Neutrophil (primary cell): Measurements from ENCODE around the gene ARL4A.

Experiments used
- H3K27ac ChIP-seq: fragments of 200-600 bp; sonication (generic); 2 replicates; pipeline ENCODE4 v1.5.1; 2016; ENCODE audit warnings: mild to moderate bottlenecking, moderate library complexity
- H3K27me3 ChIP-seq: fragments of 200-600 bp; sonication (generic); 2 replicates; pipeline ENCODE4 v1.6.0; 2016; ENCODE audit warnings: mild to moderate bottlenecking
- H3K36me3 ChIP-seq: fragments of 200-600 bp; sonication (generic); 2 replicates; pipeline ENCODE4 v1.5.1; 2017
- H3K4me1 ChIP-seq, 2 experiments: fragments of 200-600 bp in 1 of 2; sonication (generic) in 1 of 2; 1 replicate in 1 of 2; 2 replicates in 1 of 2; pipeline versions ENCODE4 v1.5.1 to v1.6.1; 2013 to 2016; ENCODE audit warnings: low read depth in 1 of 2, low read length in 1 of 2, mild to moderate bottlenecking in 1 of 2, moderate library complexity in 1 of 2; ENCODE audit not compliant: control insufficient read depth in 1 of 2, insufficient read depth in 1 of 2
- H3K4me3 ChIP-seq, 2 experiments: fragments of 200-600 bp in 1 of 2; sonication (generic) in 1 of 2; 1 replicate in 1 of 2; 2 replicates in 1 of 2; pipeline ENCODE4 v1.5.1; 2013 to 2016; ENCODE audit warnings: low read depth in 1 of 2, low read length in 1 of 2, mild to moderate bottlenecking in 1 of 2, moderate library complexity in 1 of 2
- H3K9me3 ChIP-seq: fragments of 200-600 bp; sonication (generic); 2 replicates; pipeline ENCODE4 v1.5.1; 2016
- TF ChIP-seq, protein P1 (sequence below): fragments of 200-600 bp; sonication (generic); IDR thresholded peaks from 2 replicates; pipeline ENCODE4 v1.5.1; 2016; ENCODE audit warnings: antibody characterized with exemption

Gene ARL4A

GRCh38 chr7:12708314-12708713 lies 20.9 kb downstream of the ARL4A start:
- no peaks in the 10 kb centered on the region for H3K36me3 ChIP-seq
- TF ChIP-seq, protein P1, sequence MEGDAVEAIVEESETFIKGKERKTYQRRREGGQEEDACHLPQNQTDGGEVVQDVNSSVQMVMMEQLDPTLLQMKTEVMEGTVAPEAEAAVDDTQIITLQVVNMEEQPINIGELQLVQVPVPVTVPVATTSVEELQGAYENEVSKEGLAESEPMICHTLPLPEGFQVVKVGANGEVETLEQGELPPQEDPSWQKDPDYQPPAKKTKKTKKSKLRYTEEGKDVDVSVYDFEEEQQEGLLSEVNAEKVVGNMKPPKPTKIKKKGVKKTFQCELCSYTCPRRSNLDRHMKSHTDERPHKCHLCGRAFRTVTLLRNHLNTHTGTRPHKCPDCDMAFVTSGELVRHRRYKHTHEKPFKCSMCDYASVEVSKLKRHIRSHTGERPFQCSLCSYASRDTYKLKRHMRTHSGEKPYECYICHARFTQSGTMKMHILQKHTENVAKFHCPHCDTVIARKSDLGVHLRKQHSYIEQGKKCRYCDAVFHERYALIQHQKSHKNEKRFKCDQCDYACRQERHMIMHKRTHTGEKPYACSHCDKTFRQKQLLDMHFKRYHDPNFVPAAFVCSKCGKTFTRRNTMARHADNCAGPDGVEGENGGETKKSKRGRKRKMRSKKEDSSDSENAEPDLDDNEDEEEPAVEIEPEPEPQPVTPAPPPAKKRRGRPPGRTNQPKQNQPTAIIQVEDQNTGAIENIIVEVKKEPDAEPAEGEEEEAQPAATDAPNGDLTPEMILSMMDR, result no peak
- no peaks in the 10 kb centered on the region for H3K9me3 ChIP-seq
- no peak overlapping the region for H3K4me3 ChIP-seq
- no peak overlapping the region for H3K27ac ChIP-seq
- H3K4me1 ChIP-seq, result peaks cover 0 to 8% of the 10 kb centered on the region in 2 experiments
- H3K27me3 ChIP-seq, result no peaks in the 10 kb centered on the region

- Histone ChIP-seq H3K9me3 (no peaks in the 10 kb centered on the region), H3K4me3 (no peak overlapping the region), H3K36me3 (no peaks in the 10 kb centered on the region), H3K27me3 (no peaks in the 10 kb centered on the region), H3K27ac (no peak overlapping the region), H3K4me1 (peaks cover 0 to 8% of the 10 kb centered on the region in 2 experiments)
- TF ChIP-seq, protein P1, result no peak
Observed at GRCh38 chr7:12709726-12710502, 22.5 kb downstream of the ARL4A start.

GRCh38 chr7:12711124-12711523 lies 23.7 kb downstream of the ARL4A start:
- no peaks in the 10 kb centered on the region for H3K36me3 ChIP-seq
- TF ChIP-seq, protein P1, result no peak
- H3K9me3 ChIP-seq, result no peaks in the 10 kb centered on the region
- H3K4me1 ChIP-seq, result peaks cover 9 to 18% of the 10 kb centered on the region in 2 experiments
- no peaks in the 10 kb centered on the region for H3K27me3 ChIP-seq
- H3K27ac ChIP-seq, result no peak overlapping the region
- no peak overlapping the region for H3K4me3 ChIP-seq

- Histone ChIP-seq H3K9me3 (no peaks in the 10 kb centered on the region), H3K36me3 (no peaks in the 10 kb centered on the region), H3K27me3 (no peaks in the 10 kb centered on the region), H3K27ac (no peak overlapping the region), H3K4me3 (no peak overlapping the region), H3K4me1 (peaks cover 9 to 18% of the 10 kb centered on the region in 2 experiments)
- TF ChIP-seq, protein P1, result no peak
Observed at GRCh38 chr7:12712236-12712635, 24.8 kb downstream of the ARL4A start.

DNA sequence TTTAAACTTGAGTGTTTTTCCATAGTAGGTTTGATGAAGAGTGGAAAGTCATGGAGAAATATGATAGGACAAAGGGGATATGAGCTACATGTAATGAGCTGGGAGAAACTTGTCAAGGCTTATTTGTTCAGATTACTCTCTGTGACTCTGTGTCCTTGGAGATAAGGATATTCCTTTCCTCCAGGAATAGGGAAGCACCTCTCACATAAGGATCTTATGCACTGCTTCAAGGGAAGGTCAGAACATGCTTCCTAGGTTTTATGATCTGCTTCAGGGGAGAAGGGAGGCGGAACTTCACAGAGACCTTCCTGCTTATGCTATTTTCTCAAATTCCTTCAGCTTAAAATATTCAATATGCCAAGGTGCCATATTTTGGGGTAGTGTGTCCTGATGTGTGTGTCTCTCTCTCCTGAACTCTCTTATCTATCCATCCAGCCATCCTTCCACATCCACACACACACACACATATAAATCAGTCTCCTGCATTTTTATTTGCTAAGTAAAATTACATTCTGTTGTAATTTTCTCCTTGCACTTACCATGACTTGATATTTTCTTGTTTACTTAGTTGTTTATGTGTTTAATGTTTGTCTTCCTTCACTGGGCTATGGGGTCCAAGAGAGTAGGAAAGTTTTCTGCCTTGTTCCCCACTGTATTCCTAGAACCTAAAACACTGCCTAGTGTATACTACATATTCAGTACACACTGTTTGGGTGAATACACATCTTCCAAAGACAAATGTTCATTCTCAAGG lies 26.4 kb downstream of the ARL4A start:
- peaks cover 9 to 24% of the 10 kb centered on the region in 2 experiments for H3K4me1 ChIP-seq
- TF ChIP-seq, protein P1, result no peak
- no peak overlapping the region for H3K27ac ChIP-seq
- H3K4me3 ChIP-seq, result no peak overlapping the region
- H3K27me3 ChIP-seq, result no peaks in the 10 kb centered on the region
- H3K36me3 ChIP-seq, result no peaks in the 10 kb centered on the region
- no peaks in the 10 kb centered on the region for H3K9me3 ChIP-seq
